Measurements from ENCODE around the gene CAMTA1.

The CAMTA1 gene

DNA sequence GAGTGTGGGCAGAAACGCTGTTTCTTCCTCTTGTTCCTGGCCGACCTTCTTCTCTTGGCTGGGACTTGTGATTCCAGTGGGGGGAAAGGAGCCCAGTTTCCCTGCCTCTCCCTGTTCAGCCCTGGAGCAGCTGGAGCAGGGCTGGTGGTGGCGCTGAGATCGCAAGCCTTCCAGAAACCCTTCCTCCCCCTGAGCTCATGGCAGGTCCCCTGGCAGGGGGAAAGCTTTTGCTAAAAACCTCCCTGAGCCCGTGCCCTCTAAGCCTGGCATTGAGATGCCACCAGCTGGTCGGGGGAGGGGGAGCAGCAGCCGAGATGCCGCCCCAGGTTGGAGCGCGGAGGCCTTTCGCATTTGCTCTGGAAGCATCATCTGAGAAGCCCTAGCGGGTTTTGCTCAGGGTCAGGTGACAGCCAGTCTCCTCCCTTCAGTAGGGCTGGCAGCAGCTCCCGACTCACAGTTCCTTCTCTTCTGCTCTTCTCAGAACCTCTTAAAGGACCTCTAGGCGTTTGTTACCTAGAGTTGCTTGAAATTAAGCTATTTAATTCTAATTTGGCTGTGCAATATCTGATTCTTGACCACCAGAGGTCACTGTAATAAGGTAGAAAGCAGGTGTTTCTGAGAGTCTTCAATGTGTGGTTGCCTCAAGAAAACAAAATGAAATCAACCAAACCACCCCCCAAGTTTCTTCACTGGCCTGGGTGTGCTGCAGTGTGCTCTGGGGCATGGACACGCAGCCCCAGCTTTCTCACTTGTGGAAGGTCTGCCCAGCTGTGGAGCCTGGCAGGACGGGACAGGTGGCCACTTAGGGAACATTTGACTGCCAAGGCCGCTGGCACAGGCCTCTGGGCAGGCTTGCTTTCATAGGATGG lies 257.3 kb downstream of the CAMTA1 start:
- H3K4me3 ChIP-seq (ENCODE audit: low read depth, low read length) = no peak overlapping the region
- TF ChIP-seq, protein P1, sequence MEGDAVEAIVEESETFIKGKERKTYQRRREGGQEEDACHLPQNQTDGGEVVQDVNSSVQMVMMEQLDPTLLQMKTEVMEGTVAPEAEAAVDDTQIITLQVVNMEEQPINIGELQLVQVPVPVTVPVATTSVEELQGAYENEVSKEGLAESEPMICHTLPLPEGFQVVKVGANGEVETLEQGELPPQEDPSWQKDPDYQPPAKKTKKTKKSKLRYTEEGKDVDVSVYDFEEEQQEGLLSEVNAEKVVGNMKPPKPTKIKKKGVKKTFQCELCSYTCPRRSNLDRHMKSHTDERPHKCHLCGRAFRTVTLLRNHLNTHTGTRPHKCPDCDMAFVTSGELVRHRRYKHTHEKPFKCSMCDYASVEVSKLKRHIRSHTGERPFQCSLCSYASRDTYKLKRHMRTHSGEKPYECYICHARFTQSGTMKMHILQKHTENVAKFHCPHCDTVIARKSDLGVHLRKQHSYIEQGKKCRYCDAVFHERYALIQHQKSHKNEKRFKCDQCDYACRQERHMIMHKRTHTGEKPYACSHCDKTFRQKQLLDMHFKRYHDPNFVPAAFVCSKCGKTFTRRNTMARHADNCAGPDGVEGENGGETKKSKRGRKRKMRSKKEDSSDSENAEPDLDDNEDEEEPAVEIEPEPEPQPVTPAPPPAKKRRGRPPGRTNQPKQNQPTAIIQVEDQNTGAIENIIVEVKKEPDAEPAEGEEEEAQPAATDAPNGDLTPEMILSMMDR (IDR thresholded peaks at IDR 0.05; ENCODE audit: borderline replicate concordance, insufficient read depth, low read depth, low read length) = peak; percentile 39; the same call in 1 of the 2 replicates

DNA sequence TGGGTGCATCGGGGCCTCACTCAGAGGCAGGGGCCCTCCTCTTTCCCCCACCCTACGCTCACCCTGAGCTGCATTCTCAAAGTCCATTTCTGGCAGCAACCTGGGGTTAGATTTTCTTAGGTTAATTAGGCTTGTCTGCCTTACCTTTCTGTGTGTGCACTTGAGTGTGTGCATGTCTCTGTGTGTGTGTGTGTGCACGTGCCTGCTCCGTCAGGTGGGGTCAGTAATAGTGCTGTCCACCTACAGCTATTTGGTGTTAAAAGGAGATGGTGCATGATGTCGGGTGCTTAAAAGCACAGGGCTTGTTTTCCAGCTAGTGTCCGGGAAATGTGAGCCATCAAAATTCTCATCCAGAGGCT lies 257.9 kb downstream of the CAMTA1 start:
- H3K4me3 ChIP-seq (ENCODE audit: low read depth, low read length) = no peak overlapping the region
- TF ChIP-seq, protein P1 (IDR thresholded peaks at IDR 0.05; ENCODE audit: borderline replicate concordance, insufficient read depth, low read depth, low read length) = no peak

DNA sequence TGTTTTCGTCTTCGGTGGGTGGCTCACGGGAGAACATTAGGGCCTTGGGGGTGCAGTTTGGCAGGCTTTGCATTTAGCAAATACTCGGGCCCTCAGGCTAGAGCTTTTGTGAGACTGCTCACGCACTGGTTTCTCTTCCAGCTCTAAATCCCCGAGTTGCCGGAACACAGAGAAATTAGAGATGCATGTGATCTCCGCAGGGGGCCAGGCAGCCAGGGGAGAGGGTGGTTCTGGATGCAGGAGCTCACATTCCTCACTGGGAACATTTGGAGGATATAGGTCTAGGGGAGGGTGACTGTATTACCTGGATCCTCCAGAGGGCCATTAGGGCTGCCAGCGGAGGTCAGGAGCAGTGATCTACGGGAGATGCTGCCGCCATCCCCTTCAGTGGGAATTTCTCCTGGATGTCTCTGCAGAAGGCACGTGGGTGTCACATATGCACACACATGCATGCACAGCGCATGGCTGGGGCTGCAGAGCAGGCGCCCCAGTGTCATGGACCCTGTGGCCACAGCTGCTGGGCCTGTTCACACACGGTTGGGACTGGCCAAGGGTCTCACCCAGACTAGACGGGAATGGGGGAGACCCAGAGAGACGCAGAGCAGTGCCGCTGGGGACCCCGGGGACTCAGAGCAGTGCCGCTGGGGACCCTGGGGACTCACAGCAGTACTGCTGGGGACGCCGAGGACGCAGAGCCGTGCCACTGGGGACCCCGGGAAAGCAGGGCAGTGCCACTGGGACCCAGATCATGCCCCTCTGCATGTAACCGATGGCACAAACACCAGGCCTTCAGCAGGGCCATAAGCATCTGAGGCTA lies 258.7 kb downstream of the CAMTA1 start:
- H3K4me3 ChIP-seq (ENCODE audit: low read depth, low read length) = no peak overlapping the region
- TF ChIP-seq, protein P1 (IDR thresholded peaks at IDR 0.05; ENCODE audit: borderline replicate concordance, insufficient read depth, low read depth, low read length) = no peak

DNA sequence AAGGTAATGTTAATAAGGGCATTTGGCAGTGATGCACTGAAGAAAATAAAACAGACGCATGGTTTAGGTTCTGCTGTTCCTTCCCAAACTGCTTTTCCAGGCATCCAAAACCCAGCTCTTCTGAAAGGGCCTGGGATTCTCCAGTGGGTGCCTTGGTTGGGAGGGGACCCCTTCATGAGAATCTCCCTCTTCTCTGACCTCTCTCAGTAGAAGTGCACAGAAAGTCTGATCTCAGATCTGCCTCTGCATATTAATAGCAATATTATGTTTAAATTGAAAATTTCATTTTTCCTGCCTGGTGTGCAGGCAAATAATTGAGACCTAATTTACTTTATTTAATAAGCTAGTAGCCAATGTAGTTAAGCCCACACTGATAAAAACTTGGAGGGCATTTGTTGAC lies 260.6 kb downstream of the CAMTA1 start:
- TF ChIP-seq, protein P1 (IDR thresholded peaks at IDR 0.05; ENCODE audit: borderline replicate concordance, insufficient read depth, low read depth, low read length) = no peak
- no peak overlapping the region for H3K4me3 ChIP-seq (ENCODE audit: low read depth, low read length)

DNA sequence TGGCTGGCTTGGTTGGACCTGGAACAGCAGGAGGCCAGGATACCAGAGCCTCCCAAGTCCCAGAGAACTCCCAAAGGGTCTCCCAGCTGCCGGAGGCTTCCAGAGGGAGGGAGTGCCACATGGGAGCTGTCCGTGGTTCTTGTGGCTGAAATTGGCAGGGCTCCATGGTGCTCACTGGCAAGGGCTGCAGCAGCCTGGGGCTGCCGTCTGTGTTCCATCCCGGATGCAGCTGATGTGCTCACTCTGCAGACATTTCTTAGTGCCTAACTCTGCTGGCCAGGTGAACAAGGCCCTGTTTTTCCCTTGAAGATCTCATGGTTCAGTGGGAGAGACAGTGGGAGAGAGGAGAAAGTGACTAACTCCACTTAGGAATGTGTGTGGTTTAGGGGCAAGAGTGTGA lies 261.1 kb downstream of the CAMTA1 start:
- TF ChIP-seq, protein P1 (IDR thresholded peaks at IDR 0.05; ENCODE audit: borderline replicate concordance, insufficient read depth, low read depth, low read length) = no peak
- no peak overlapping the region for H3K4me3 ChIP-seq (ENCODE audit: low read depth, low read length)

DNA sequence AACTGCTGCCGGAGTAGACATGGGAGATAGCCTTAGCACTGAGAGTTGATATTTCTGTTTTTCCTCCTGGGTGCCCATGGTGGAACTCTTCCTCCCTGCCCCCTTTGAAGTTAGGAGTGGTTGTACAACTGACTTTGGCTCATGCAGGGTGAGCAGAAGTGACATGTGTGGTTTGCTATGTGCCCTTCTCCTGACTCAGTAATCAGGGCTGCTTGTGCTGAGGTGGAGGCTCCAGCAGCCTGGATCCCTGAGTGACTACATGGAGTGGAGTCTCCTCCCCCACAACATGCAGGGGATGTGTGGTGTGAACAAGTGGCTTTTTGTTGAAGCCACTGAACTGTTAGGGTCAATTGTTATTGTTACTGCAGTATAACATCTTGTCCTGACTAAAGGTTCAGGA lies 261.6 kb downstream of the CAMTA1 start:
- no peak overlapping the region for H3K4me3 ChIP-seq (ENCODE audit: low read depth, low read length)
- TF ChIP-seq, protein P1 (IDR thresholded peaks at IDR 0.05; ENCODE audit: borderline replicate concordance, insufficient read depth, low read depth, low read length) = no peak
